Measurements from ENCODE around the gene MRPL20. TPM values are rescaled to one million over a fixed set of nuclear protein-coding genes. Genes with fewer than 3 reads are reported as not detected.

MRPL20 gene
- total and polyA plus RNA-seq, 9 of the 15 experiments (the other 6 are each of a cell fraction or from before 2014, with no cell fraction given), result 180 to 671 (median 229) TPM

DNA sequence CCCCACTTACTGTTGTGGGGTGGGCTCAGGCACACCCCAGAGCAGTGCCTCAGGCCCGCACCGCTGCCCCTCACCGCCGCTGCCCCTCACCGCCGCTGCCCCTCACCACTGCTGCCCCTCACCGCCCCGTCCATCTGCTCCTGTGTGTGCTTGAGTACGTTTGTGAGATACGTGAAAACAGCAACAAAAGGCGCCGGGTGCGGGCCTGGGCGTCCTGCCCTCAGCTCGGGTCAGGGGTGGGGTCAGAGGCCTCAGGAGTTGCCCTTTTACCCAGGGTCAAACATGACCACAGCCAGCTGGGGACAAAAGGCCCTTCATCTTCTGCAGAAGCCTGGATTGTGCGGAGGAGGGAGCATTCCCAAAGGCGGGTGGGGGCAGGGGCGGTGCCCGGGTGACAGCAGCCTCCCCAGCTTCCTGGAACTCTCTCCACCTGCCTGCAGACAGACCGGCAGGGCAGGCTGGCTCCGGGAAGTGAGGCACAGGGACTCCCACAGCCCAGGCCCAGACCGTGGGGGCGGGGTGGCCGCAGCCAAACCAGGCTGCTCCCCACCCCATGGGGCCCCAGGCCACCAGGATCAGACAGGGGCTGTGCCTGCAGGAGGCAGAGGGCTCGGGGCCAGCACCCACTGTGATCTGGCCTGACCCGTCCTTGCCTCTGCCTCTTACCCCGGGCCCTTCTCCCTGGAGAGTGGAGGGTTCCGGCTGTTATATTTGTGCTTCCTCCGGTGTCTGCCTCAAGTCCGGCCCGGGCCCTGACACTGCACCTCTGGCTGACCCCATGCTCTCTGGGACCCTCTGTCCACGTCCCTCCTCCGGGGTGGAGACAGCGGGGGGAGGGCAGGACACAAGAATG, 26.1 kb upstream of the MRPL20 start (continued):
- TF ChIP-seq, protein P1, sequence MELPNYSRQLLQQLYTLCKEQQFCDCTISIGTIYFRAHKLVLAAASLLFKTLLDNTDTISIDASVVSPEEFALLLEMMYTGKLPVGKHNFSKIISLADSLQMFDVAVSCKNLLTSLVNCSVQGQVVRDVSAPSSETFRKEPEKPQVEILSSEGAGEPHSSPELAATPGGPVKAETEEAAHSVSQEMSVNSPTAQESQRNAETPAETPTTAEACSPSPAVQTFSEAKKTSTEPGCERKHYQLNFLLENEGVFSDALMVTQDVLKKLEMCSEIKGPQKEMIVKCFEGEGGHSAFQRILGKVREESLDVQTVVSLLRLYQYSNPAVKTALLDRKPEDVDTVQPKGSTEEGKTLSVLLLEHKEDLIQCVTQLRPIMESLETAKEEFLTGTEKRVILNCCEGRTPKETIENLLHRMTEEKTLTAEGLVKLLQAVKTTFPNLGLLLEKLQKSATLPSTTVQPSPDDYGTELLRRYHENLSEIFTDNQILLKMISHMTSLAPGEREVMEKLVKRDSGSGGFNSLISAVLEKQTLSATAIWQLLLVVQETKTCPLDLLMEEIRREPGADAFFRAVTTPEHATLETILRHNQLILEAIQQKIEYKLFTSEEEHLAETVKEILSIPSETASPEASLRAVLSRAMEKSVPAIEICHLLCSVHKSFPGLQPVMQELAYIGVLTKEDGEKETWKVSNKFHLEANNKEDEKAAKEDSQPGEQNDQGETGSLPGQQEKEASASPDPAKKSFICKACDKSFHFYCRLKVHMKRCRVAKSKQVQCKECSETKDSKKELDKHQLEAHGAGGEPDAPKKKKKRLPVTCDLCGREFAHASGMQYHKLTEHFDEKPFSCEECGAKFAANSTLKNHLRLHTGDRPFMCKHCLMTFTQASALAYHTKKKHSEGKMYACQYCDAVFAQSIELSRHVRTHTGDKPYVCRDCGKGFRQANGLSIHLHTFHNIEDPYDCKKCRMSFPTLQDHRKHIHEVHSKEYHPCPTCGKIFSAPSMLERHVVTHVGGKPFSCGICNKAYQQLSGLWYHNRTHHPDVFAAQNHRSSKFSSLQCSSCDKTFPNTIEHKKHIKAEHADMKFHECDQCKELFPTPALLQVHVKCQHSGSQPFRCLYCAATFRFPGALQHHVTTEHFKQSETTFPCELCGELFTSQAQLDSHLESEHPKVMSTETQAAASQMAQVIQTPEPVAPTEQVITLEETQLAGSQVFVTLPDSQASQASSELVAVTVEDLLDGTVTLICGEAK (IDR thresholded peaks at IDR 0.05), result peak; percentile 52; the same call in 1 of the 2 replicates
- TF ChIP-seq, protein P1 (CRISPR knock-in tag; IDR thresholded peaks at IDR 0.05), result no peak
- TF ChIP-seq ZNF589 (CRISPR knock-in tag; IDR thresholded peaks at IDR 0.05; ENCODE audit: low read depth), result peak; percentile 86; the same call in 1 of the 2 replicates
- TF ChIP-seq, protein P2, sequence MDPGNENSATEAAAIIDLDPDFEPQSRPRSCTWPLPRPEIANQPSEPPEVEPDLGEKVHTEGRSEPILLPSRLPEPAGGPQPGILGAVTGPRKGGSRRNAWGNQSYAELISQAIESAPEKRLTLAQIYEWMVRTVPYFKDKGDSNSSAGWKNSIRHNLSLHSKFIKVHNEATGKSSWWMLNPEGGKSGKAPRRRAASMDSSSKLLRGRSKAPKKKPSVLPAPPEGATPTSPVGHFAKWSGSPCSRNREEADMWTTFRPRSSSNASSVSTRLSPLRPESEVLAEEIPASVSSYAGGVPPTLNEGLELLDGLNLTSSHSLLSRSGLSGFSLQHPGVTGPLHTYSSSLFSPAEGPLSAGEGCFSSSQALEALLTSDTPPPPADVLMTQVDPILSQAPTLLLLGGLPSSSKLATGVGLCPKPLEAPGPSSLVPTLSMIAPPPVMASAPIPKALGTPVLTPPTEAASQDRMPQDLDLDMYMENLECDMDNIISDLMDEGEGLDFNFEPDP (CRISPR knock-in tag; IDR thresholded peaks at IDR 0.05), result 0 out of 2 replicates have a peak, but pooled peaks have one; percentile 54
- peak; percentile 10; the same call in 1 of the 2 replicates for TF ChIP-seq SMARCA4 (IDR thresholded peaks at IDR 0.05)
- TF ChIP-seq, protein P3, sequence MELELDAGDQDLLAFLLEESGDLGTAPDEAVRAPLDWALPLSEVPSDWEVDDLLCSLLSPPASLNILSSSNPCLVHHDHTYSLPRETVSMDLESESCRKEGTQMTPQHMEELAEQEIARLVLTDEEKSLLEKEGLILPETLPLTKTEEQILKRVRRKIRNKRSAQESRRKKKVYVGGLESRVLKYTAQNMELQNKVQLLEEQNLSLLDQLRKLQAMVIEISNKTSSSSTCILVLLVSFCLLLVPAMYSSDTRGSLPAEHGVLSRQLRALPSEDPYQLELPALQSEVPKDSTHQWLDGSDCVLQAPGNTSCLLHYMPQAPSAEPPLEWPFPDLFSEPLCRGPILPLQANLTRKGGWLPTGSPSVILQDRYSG (tag; conservative IDR thresholded peaks at IDR 0.05; ENCODE audit: low read depth), result peak; percentile 18
- TF ChIP-seq E2F3 (CRISPR knock-in tag; IDR thresholded peaks at IDR 0.05), result peak; percentile 62; the same call in 1 of the 2 replicates
- no peak for TF ChIP-seq TCF7 (IDR thresholded peaks at IDR 0.05; ENCODE audit: borderline replicate concordance)
- TF ChIP-seq ZNF282 (CRISPR knock-in tag; IDR thresholded peaks at IDR 0.05), result 0 out of 2 replicates have a peak, but pooled peaks have one; percentile 16
- TF ChIP-seq CBX2 (IDR thresholded peaks at IDR 0.05; ENCODE audit: insufficient read depth, low read length, poor library complexity, severe bottlenecking), result no peak
- peak; percentile 79 for TF ChIP-seq POLR2G (IDR thresholded peaks at IDR 0.05; ENCODE audit: low read depth, low read length)
- TF ChIP-seq SMAD4 (CRISPR knock-in tag; conservative IDR thresholded peaks at IDR 0.05), result peak; percentile 96
- 0 out of 2 replicates have a peak, but pooled peaks have one; percentile 12 for TF ChIP-seq ZNF41 (CRISPR knock-in tag; conservative IDR thresholded peaks at IDR 0.05)
